ENCODE measurements around the gene IL21R. TPM values are rescaled to one million over a fixed set of nuclear protein-coding genes. Genes with fewer than 3 reads are reported as not detected.

The IL21R gene
- total and polyA plus RNA-seq, 10 of the 15 experiments (the other 5 are each of a cell fraction or from before 2014, with no cell fraction given), result 5.3 to 138 (median 82.5) TPM

GRCh38 chr16:27483624-27484023, 81.7 kb downstream of the IL21R start:
- in situ Hi-C loops (cut with MboI), result no loop called here
- BruUV-seq (replicated peaks), result no TSS peak
- FAIRE-seq (no peak), ATAC-seq (no peak), DNase-seq (ENCODE audit: low read depth, low spot score) (no peak)
- Histone ChIP-seq H2AFZ (ENCODE audit: control insufficient read depth, low read depth, low read length) (no peak overlapping the region), H3K36me3 (ENCODE audit: control insufficient read depth in 2 of 2, insufficient read depth in 2 of 2, low read length in 1 of 2) (peaks cover 32 to 39% of the 10 kb centered on the region in 2 experiments), H3K4me1 (ENCODE audit: control insufficient read depth, insufficient read depth, low read length) (no peaks in the 10 kb centered on the region), H3K9ac (ENCODE audit: control insufficient read depth, insufficient read depth, low read length) (no peak overlapping the region), H3K4me3 (no peak overlapping the region), H3K79me2 (ENCODE audit: control insufficient read depth, insufficient read depth, low read length) (no peaks in the 10 kb centered on the region), H3K27me3 (replicated peaks in 1 of 2; ENCODE audit: control insufficient read depth in 2 of 2, insufficient read depth in 2 of 2, low read length in 1 of 2) (no peaks in the 10 kb centered on the region), H3K9me3 (replicated peaks; ENCODE audit: control insufficient read depth, insufficient read depth, low read length) (no peaks in the 10 kb centered on the region), H3K27ac (ENCODE audit: control insufficient read depth, insufficient read depth) (no peak overlapping the region), H3K4me2 (ENCODE audit: control insufficient read depth, insufficient read depth) (no peak overlapping the region), H4K20me1 (ENCODE audit: control insufficient read depth, insufficient read depth) (no peaks in the 10 kb centered on the region)
- ChIA-PET CTCF (no interaction called here), RAD21 (ENCODE audit: unreplicated experiment) (no interaction called here), POLR2A (no interaction called here), SMC1A (ENCODE audit: uncharacterized antibody, unreplicated experiment) (no interaction called here)
- 99% methylated on average over 5 of the region's 5 CpGs for WGBS (ENCODE audit: insufficient coverage, insufficient replicate concordance, low lambda C conversion rate, missing lambda C conversion rate)
- TF ChIP-seq NFYB (IDR thresholded peaks at IDR 0.05; ENCODE audit: insufficient read depth, low read depth, low read length) (no peak), RAD21 (IDR thresholded peaks at IDR 0.05; ENCODE audit: insufficient read depth, low read depth, low read length) (no peak), SIX5 (IDR thresholded peaks at IDR 0.05; ENCODE audit: low read depth, low read length, severe bottlenecking) (no peak), RBBP5 (conservative IDR thresholded peaks at IDR 0.05) (no peak), ZBED1 (IDR thresholded peaks at IDR 0.05; ENCODE audit: borderline replicate concordance) (no peak), SRF (IDR thresholded peaks at IDR 0.05; ENCODE audit: low read depth in 2 of 2, low read length in 2 of 2) (no peak)
- TF ChIP-seq, protein P1, sequence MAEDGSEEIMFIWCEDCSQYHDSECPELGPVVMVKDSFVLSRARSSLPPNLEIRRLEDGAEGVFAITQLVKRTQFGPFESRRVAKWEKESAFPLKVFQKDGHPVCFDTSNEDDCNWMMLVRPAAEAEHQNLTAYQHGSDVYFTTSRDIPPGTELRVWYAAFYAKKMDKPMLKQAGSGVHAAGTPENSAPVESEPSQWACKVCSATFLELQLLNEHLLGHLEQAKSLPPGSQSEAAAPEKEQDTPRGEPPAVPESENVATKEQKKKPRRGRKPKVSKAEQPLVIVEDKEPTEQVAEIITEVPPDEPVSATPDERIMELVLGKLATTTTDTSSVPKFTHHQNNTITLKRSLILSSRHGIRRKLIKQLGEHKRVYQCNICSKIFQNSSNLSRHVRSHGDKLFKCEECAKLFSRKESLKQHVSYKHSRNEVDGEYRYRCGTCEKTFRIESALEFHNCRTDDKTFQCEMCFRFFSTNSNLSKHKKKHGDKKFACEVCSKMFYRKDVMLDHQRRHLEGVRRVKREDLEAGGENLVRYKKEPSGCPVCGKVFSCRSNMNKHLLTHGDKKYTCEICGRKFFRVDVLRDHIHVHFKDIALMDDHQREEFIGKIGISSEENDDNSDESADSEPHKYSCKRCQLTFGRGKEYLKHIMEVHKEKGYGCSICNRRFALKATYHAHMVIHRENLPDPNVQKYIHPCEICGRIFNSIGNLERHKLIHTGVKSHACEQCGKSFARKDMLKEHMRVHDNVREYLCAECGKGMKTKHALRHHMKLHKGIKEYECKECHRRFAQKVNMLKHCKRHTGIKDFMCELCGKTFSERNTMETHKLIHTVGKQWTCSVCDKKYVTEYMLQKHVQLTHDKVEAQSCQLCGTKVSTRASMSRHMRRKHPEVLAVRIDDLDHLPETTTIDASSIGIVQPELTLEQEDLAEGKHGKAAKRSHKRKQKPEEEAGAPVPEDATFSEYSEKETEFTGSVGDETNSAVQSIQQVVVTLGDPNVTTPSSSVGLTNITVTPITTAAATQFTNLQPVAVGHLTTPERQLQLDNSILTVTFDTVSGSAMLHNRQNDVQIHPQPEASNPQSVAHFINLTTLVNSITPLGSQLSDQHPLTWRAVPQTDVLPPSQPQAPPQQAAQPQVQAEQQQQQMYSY (CRISPR knock-in tag; IDR thresholded peaks at IDR 0.05), result no peak
- TF ChIP-seq, protein P2, sequence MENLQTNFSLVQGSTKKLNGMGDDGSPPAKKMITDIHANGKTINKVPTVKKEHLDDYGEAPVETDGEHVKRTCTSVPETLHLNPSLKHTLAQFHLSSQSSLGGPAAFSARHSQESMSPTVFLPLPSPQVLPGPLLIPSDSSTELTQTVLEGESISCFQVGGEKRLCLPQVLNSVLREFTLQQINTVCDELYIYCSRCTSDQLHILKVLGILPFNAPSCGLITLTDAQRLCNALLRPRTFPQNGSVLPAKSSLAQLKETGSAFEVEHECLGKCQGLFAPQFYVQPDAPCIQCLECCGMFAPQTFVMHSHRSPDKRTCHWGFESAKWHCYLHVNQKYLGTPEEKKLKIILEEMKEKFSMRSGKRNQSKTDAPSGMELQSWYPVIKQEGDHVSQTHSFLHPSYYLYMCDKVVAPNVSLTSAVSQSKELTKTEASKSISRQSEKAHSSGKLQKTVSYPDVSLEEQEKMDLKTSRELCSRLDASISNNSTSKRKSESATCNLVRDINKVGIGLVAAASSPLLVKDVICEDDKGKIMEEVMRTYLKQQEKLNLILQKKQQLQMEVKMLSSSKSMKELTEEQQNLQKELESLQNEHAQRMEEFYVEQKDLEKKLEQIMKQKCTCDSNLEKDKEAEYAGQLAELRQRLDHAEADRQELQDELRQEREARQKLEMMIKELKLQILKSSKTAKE (IDR thresholded peaks at IDR 0.05; ENCODE audit: low read depth, poor library complexity, severe bottlenecking), result no peak
- intact Hi-C loops (cut with micrococcal nuclease; ENCODE audit: unreplicated experiment), result no loop called here
